Stimulated activated CD8-positive, alpha-beta memory T cell treated with anti-CD3 and anti-CD28 coated beads, Interleukin-12 subunit alpha, Interleukin-12 subunit beta, amount 100 ng/mL, for 1 hour (primary cell): Measurements from ENCODE around the gene CDT1.
A peak's percentile ranks its signal among the peaks of the same experiment; 100 is the strongest.
"Not testable (repeated sequence)": the region's sequence is repeated elsewhere in the genome, so short reads cannot be mapped to it uniquely, and the experiment has no call there.

ENCODE experiments used
- DNase-seq: peaks from one replicate; pipeline ENCODE4 v3.0.0-alpha.2; 2020; ENCODE audit warnings: low read depth

Gene CDT1

GRCh38 chr16:88782454-88783390 is 20.9 kb upstream of the CDT1 start:
- no peak for DNase-seq

- DNase-seq: no peak
Observed at GRCh38 chr16:88783391-88784073, 20.1 kb upstream of the CDT1 start.

- no peak for DNase-seq
Observed at GRCh38 chr16:88784074-88784855, 19.3 kb upstream of the CDT1 start.

- no peak for DNase-seq
Observed at GRCh38 chr16:88784856-88785105, 18.8 kb upstream of the CDT1 start.

DNA sequence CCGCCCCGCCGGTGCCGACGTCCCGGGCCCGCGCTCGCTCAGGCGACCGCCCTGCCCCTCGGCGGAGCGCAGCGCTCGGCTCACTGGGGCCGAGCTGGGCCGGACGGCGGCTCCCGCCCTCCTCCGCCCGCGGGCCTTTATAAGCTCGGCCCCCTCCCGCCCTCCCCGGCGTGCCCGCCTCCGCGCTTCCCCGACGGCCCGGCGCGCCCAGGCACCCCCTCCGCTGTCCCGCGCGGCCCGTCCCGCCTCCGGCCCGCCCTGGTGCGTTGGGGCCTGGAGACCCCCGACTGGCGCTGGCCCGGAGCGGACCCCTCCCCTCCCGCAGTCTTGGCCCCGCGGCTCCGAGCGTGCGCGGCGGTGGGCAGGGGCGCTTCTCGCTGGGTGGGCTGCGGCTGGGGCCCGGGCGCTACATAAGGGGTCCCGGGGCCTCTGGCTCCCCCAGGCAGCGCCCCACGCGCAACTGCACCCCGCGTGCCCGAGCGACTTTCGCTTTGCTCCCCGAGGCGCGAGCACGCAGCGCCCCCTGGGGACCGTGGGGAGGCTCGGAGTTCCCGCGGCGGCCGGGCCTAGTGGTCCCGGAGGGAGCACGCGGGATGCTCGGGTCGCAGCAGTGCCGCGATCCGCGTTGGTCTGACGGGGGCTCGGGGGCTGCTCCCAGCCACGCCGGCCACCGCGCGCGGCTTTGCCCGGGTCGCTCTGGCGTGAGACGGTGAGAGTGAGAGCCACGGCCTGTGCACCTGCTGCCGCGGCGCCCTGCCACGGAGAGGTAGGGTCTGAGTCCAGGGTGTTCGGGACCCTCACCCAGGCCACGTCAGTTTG is 18.3 kb upstream of the CDT1 start, which contains the start of gene PIEZO1:
Gene PIEZO1, minus strand, starts transcription at position 115 of the 819 bp plus-strand sequence. CDS start 256 bp downstream, outside the sequence.
- peak; percentile 73 for DNase-seq

GRCh38 chr16:88787579-88788314 is 15.8 kb upstream of the CDT1 start:
- no peak for DNase-seq

GRCh38 chr16:88788749-88789148 is 14.8 kb upstream of the CDT1 start:
- not testable (repeated sequence) for DNase-seq

- no peak for DNase-seq
Observed at GRCh38 chr16:88789594-88789993, 14.0 kb upstream of the CDT1 start.

GRCh38 chr16:88790312-88791211 is 13.0 kb upstream of the CDT1 start:
- DNase-seq: peak; percentile 49

- no peak for DNase-seq
Observed at GRCh38 chr16:88792078-88792550, 11.5 kb upstream of the CDT1 start.

GRCh38 chr16:88792668-88793250 is 10.8 kb upstream of the CDT1 start:
- DNase-seq: no peak

DNA sequence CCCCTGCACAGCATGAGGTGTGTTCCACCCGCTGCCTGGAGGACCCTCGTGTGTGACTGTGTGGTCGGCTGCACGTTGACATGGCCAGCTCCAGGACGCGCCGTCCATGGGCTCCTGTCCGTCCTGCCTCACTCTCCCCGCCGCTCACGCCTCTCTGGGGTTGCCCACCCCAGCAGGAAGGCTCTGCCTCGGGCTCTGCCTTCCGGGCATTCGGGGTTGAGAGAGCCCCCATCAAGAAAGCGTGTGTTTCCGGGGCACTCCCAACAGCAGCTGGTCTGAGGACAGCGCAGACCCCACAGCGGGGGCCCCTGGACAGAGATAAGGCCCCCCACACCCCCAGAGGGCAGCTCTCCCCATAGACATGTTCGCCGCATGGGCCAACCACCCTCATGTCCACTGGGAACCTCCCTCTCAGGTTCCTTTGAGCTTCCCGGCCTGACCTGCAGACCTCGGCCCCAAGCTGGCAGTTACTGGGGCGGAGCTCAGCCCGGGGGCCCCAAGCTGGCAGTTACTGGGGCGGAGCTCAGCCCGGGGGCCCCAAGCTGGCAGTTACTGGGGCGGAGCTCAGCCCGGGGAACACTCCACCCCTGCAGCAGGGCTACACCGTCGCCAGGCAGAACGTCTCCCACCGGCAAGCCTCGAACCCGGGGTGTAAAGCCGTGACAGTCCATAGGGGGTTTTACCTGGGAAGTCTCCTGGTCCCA is 10.2 kb upstream of the CDT1 start:
- DNase-seq: no peak

DNA sequence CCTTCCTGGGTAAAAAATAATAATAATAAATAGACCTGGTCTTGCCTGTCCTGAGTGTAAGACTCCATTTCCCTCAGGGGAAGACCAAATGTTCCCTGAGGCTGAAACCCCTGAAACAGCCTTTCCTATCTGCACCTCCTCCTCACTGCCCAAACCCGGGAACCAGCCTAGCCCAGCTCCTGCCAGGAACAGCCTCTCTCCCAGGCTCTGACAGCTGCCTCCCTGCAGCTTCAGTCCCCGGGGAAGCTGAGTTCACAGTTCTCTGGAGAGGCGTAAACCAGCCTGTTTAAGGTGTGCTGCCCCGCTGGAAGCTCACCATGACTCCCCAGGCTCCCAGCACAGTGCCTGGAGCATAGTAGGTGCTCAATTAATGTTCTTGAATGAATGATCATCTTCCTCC is 7.3 kb upstream of the CDT1 start:
- DNase-seq: no peak

GRCh38 chr16:88798073-88798472 is 5.5 kb upstream of the CDT1 start:
- DNase-seq: no peak

- DNase-seq: no peak
Observed at GRCh38 chr16:88798772-88799455, 4.7 kb upstream of the CDT1 start.

- no peak for DNase-seq
Observed at GRCh38 chr16:88799569-88800276, 3.9 kb upstream of the CDT1 start.

DNA sequence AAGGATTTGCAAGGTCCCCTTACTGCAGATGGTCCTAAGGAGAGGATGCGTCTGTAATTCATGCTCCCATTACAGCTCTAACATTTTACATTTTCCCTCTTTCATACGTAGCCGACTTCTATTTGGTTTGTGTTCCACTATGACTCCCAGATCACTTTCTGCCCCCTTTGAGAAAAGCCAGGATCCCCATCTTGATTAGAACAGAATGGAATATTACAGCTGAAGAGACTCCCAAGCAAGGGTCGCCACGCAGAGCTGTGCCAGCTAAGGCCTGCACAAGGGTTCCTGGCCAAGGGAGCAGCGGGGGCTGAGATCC is 3.4 kb upstream of the CDT1 start:
- no peak for DNase-seq

GRCh38 chr16:88804173-88804551 is 573 bp downstream of the CDT1 start:
- no peak for DNase-seq
